GM23248 (cell line): ENCODE results near the gene GPAT3.

Experiments
- EZH2 ChIP-seq: fragments of 200-600 bp; sonication (generic); IDR thresholded peaks from 2 replicates; pipeline ENCODE4 v1.6.1; 2018; ENCODE audit warnings: antibody characterized with exemption, mild to moderate bottlenecking; ENCODE audit not compliant: insufficient read depth, poor library complexity, severe bottlenecking
- EZH2phosphoT487 ChIP-seq: fragments of 200-600 bp; sonication (generic); IDR thresholded peaks from 2 replicates; pipeline ENCODE4 v1.6.1; 2018; ENCODE audit warnings: antibody characterized with exemption, moderate library complexity, mild to moderate bottlenecking, low read depth; ENCODE audit not compliant: insufficient read depth

GRCh38 chr4:83558059-83558653 lies 22.2 kb downstream of the GPAT3 start:
- TF ChIP-seq EZH2: no peak
- TF ChIP-seq EZH2phosphoT487: no peak
